ENCODE data around the gene TRABD2B.

TRABD2B gene

DNA sequence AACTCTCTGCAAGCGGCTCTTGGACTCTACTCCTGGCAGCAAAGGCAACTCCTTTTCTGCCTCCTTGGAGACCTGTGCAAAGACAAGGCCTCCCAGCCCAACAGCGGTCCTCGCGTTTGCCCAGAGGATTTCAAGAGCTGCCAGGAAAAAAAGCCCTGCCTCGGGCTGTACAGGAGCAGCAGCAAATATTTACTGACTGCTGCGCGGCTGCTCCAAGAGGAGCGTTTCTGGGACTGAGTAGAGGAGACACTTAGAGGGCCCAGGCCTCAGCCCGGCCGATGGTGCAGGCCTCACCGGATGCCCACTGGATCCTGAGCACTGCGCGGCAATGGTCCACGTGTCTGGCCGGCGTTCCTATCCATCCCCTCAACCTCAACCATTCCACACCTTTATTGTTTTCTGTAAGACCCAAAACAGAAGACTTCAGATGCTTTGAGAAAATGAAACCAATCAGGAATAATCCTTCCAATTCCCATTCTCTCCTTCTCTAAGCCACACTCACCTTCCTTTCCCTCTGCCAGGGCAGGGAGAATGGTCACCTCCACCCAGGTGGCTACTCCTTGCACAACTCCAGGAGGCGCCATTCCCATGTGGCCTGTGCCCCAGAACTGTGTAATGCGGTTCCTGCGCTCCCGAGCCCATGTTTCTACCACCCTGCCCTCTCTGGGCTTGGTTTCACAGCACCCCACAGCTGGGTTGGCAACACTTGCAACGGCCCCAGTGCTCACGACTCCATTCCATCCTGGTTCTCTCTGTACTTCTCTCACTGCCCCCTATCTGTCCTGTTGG, 215.8 kb downstream of the TRABD2B start:
- TF ChIP-seq, protein P1, sequence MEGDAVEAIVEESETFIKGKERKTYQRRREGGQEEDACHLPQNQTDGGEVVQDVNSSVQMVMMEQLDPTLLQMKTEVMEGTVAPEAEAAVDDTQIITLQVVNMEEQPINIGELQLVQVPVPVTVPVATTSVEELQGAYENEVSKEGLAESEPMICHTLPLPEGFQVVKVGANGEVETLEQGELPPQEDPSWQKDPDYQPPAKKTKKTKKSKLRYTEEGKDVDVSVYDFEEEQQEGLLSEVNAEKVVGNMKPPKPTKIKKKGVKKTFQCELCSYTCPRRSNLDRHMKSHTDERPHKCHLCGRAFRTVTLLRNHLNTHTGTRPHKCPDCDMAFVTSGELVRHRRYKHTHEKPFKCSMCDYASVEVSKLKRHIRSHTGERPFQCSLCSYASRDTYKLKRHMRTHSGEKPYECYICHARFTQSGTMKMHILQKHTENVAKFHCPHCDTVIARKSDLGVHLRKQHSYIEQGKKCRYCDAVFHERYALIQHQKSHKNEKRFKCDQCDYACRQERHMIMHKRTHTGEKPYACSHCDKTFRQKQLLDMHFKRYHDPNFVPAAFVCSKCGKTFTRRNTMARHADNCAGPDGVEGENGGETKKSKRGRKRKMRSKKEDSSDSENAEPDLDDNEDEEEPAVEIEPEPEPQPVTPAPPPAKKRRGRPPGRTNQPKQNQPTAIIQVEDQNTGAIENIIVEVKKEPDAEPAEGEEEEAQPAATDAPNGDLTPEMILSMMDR (IDR thresholded peaks at IDR 0.05; ENCODE audit: insufficient read depth, low read length, poor library complexity, severe bottlenecking) = no peak
- Histone ChIP-seq H3K4me3 (replicated peaks; ENCODE audit: low read depth, low read length) (no peak overlapping the region), H3K27me3 (replicated peaks; ENCODE audit: control insufficient read depth, insufficient read depth, low read length) (peaks cover 2% of the 10 kb centered on the region), H3K36me3 (ENCODE audit: control insufficient read depth, insufficient read depth, low read length) (no peaks in the 10 kb centered on the region)
- no peak for DNase-seq (ENCODE audit: extremely low read depth, insufficient read length)

DNA sequence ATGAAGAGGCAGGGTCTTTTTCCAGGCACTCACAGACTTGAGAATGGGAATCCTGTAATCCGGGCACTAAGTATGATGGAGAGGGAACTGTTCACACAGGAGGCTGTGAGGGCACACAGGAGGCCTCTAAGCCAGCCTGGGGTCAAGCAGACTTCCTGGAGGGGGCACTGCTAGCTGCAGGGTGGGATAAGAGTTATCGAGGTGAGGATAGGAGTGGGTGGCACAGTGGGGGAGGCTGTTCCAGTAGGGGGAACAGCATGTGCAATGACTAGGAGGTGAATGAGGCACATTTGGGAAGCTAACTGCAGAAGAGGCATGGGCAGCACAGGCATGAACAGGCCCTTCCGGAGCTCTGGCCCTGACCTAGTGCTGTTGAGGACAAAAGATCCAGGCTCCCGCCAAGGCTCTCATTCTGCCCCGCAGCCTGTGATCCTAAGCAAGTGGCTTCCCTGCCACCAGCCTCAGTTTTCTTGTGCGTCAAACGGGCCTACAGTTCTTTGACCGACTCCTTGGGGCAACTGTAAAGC, 216.7 kb downstream of the TRABD2B start:
- H3K36me3 ChIP-seq (ENCODE audit: control insufficient read depth, insufficient read depth, low read length) = no peaks in the 10 kb centered on the region
- H3K27me3 ChIP-seq (replicated peaks; ENCODE audit: control insufficient read depth, insufficient read depth, low read length) = peaks cover 2% of the 10 kb centered on the region
- TF ChIP-seq, protein P1 (IDR thresholded peaks at IDR 0.05; ENCODE audit: insufficient read depth, low read length, poor library complexity, severe bottlenecking) = no peak
- no peak for DNase-seq (ENCODE audit: extremely low read depth, insufficient read length)
- no peak overlapping the region for H3K4me3 ChIP-seq (replicated peaks; ENCODE audit: low read depth, low read length)

DNA sequence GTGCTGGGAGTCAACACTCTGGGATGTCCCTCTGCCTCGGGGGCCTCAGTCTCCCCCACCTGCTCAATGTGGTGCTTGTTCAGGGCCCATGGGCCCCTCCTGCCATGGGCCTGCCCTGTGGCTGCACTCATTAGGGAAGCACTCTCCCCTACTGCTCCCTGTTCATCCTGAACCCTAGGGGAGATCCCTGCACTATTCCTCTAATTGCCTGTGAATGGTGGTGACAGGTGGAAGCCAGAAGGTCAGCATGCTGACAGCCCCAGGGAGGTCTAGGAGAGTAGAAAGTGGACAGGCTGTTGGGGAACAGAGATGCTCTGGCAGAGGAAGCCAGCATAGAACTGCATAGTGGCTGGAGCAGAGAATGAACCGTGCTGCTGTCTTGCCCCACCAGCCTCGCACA, 217.6 kb downstream of the TRABD2B start:
- TF ChIP-seq, protein P1 (IDR thresholded peaks at IDR 0.05; ENCODE audit: insufficient read depth, low read length, poor library complexity, severe bottlenecking) = no peak
- Histone ChIP-seq H3K36me3 (ENCODE audit: control insufficient read depth, insufficient read depth, low read length) (no peaks in the 10 kb centered on the region), H3K27me3 (replicated peaks; ENCODE audit: control insufficient read depth, insufficient read depth, low read length) (peaks cover 2% of the 10 kb centered on the region), H3K4me3 (replicated peaks; ENCODE audit: low read depth, low read length) (no peak overlapping the region)
- no peak for DNase-seq (ENCODE audit: extremely low read depth, insufficient read length)

- DNase-seq (ENCODE audit: extremely low read depth, insufficient read length) = no peak
Measured at GRCh38 chr1:47778280-47778679, 218.9 kb downstream of the TRABD2B start.

DNA sequence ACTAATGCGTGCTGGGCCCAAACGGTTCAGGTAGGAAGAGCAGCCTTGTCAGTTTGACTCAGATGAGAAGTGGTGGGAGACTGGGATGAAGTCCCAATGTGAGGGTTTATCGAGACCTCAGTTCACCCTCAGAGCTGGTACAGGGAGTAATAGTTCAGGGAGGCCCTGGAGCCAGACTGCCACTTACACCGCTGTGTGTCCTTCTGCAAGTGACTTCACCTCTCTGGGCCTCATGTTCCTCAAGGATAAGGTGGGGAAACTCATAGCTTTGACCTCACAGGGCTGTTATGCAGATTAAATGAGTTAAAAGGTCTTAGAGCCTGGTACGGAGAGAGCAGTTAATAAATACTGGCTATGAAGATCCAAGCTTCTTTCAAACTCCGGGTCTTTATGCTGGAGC, 219.9 kb downstream of the TRABD2B start:
- TF ChIP-seq, protein P1 (IDR thresholded peaks at IDR 0.05; ENCODE audit: insufficient read depth, low read length, poor library complexity, severe bottlenecking) = no peak
- Histone ChIP-seq H3K4me3 (replicated peaks; ENCODE audit: low read depth, low read length) (no peak overlapping the region), H3K36me3 (ENCODE audit: control insufficient read depth, insufficient read depth, low read length) (no peaks in the 10 kb centered on the region), H3K27me3 (replicated peaks; ENCODE audit: control insufficient read depth, insufficient read depth, low read length) (peaks cover 1% of the 10 kb centered on the region)
- DNase-seq (ENCODE audit: extremely low read depth, insufficient read length) = no peak

More at GRCh38 chr1:47778280-47778679, 218.9 kb downstream of the TRABD2B start:
- Histone ChIP-seq H3K36me3 (ENCODE audit: control insufficient read depth, insufficient read depth, low read length) (no peaks in the 10 kb centered on the region), H3K4me3 (replicated peaks; ENCODE audit: low read depth, low read length) (no peak overlapping the region), H3K27me3 (replicated peaks; ENCODE audit: control insufficient read depth, insufficient read depth, low read length) (peaks cover 2% of the 10 kb centered on the region)
- TF ChIP-seq, protein P1 (IDR thresholded peaks at IDR 0.05; ENCODE audit: insufficient read depth, low read length, poor library complexity, severe bottlenecking) = no peak
